Activated CD4-positive, alpha-beta T cell treated with anti-CD3 and anti-CD28 coated beads, Interleukin-10, Interleukin-2, amounts not matched to agents 100 ng/mL and 50 ng/mL, durations not matched to agents 16 hours and 8 hours (primary cell): ENCODE measurements around the gene PWP1.

Experiments
- DNase-seq: peaks from one replicate; pipeline ENCODE4 v3.0.0-alpha.2; 2020

PWP1 gene

GRCh38 chr12:107685360-107686248 is at the start of gene PWP1:
Gene PWP1 (plus strand): TSS chr12:107685799. CDS start chr12:107685900, 101 bp downstream.
- DNase-seq: peak; percentile 97

GRCh38 chr12:107641154-107641553 is 44.4 kb upstream of the PWP1 start:
- DNase-seq: no peak

GRCh38 chr12:107642240-107642639 is 43.4 kb upstream of the PWP1 start:
- DNase-seq: no peak

GRCh38 chr12:107645630-107646333 is 39.8 kb upstream of the PWP1 start:
- no peak for DNase-seq

GRCh38 chr12:107646436-107646835 is 39.2 kb upstream of the PWP1 start:
- DNase-seq: no peak

- DNase-seq: no peak
Measured at GRCh38 chr12:107649661-107650061, 35.9 kb upstream of the PWP1 start.

- no peak for DNase-seq
Measured at GRCh38 chr12:107650977-107651376, 34.6 kb upstream of the PWP1 start.

- no peak for DNase-seq
Measured at GRCh38 chr12:107651571-107652449, 33.8 kb upstream of the PWP1 start.

GRCh38 chr12:107653519-107653918 is 32.1 kb upstream of the PWP1 start:
- DNase-seq: no peak

GRCh38 chr12:107654873-107655272 is 30.7 kb upstream of the PWP1 start:
- DNase-seq: no peak

GRCh38 chr12:107655281-107656065 is 30.1 kb upstream of the PWP1 start:
- DNase-seq: no peak

GRCh38 chr12:107656302-107656701 is 29.3 kb upstream of the PWP1 start:
- no peak for DNase-seq

- no peak for DNase-seq
Measured at GRCh38 chr12:107657133-107657532, 28.5 kb upstream of the PWP1 start.

GRCh38 chr12:107657621-107658020 is 28.0 kb upstream of the PWP1 start:
- no peak for DNase-seq

- no peak for DNase-seq
Measured at GRCh38 chr12:107660235-107660634, 25.4 kb upstream of the PWP1 start.

- no peak for DNase-seq
Measured at GRCh38 chr12:107660861-107661415, 24.7 kb upstream of the PWP1 start.

- DNase-seq: no peak
Measured at GRCh38 chr12:107661830-107662229, 23.8 kb upstream of the PWP1 start.

- no peak for DNase-seq
Measured at GRCh38 chr12:107662484-107662883, 23.1 kb upstream of the PWP1 start.

- DNase-seq: no peak
Measured at GRCh38 chr12:107663277-107663676, 22.3 kb upstream of the PWP1 start.

GRCh38 chr12:107666009-107666408 is 19.6 kb upstream of the PWP1 start:
- no peak for DNase-seq

GRCh38 chr12:107667464-107667863 is 18.1 kb upstream of the PWP1 start:
- DNase-seq: no peak
